ENCODE results near the gene LRRC52. TPM values are rescaled to one million over a fixed set of nuclear protein-coding genes. Genes with fewer than 3 reads are reported as not detected.
A peak's percentile ranks its signal among the peaks of the same experiment; 100 is the strongest.

LRRC52 gene
- total and polyA plus RNA-seq, 2 of the 13 experiments (the other 11 are each of a cell fraction or from before 2014, with no cell fraction given): not detected

DNA sequence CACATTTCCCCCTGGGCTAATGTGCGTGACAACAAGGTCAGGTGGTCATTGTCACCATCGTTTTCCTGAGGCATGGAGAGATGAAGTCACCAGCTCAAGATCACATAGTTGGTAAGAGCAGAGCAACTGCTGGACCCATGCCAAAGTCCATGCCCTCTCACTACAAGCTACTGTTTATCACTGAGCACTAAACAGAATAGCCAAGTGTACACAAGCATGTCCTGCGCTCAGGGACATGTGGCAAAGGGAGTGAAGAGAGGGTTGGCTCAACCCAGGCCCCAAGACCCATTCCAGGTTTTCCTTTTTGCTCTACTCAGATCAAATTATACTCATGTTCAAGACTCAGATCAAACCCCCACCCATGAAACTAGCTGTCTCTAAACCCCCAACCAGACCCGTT lies 20.8 kb downstream of the LRRC52 start:
- peaks cover 1 to 6% of the 10 kb centered on the region in 2 experiments; a peak in 3 of 5 replicates for H3K27me3 ChIP-seq (ENCODE audit: control insufficient read depth in 1 of 2, insufficient read depth in 2 of 2, low read length in 2 of 2)

More for the DNA sequence above, 20.8 kb downstream of the LRRC52 start:
- no peak; the same call in 2 of the 3 replicates for ATAC-seq
- no peaks in the 10 kb centered on the region for H3K9me3 ChIP-seq (ENCODE audit: low read length)
- no peak overlapping the region for H3K4me3 ChIP-seq (replicated peaks in 1 of 3; ENCODE audit: insufficient read depth in 1 of 3, low read depth in 2 of 3, low read length in 3 of 3)
- no peaks in the 10 kb centered on the region for H3K36me3 ChIP-seq (replicated peaks in 1 of 2; ENCODE audit: control insufficient read depth in 1 of 2, insufficient read depth in 2 of 2, low read length in 2 of 2)
- DNase-seq (ENCODE audit: low spot score): no peak
- H3K4me1 ChIP-seq (ENCODE audit: insufficient read depth, low read length): no peaks in the 10 kb centered on the region
- intact Hi-C loops (cut with micrococcal nuclease; ENCODE audit: unreplicated experiment): no loop called here
- CTCF ChIA-PET (ENCODE audit: low intra/inter-chr PET ratio, low total read pairs): no interaction called here
- FAIRE-seq: no peak
- 29% methylated on average over 3 of the region's 4 CpGs for WGBS (ENCODE audit: low lambda C conversion rate)
- H3K9ac ChIP-seq (ENCODE audit: insufficient read depth, low read depth, low read length): no peak overlapping the region
- no peak overlapping the region for H3K27ac ChIP-seq (ENCODE audit: extremely low read length, insufficient read depth, low read length)
- no peak overlapping the region for H2AFZ ChIP-seq (ENCODE audit: low read length)
- no peaks in the 10 kb centered on the region for H3K79me2 ChIP-seq (ENCODE audit: insufficient read depth, low read length)
- H4K20me1 ChIP-seq (ENCODE audit: insufficient read depth, low read length): no peaks in the 10 kb centered on the region
- in situ Hi-C loops (cut with HindIII; ENCODE audit: extremely low pct_ligation_motif_present, low pct_unique_long_range_greater_than_20kb): no loop called here
- no peak overlapping the region for H3K4me2 ChIP-seq (ENCODE audit: low read depth, low read length)
- no TSS peak for BruUV-seq (replicated peaks)
- POLR2A ChIA-PET: no interaction called here
- no peak for TF ChIP-seq ZNF563 (CRISPR knock-in tag; IDR thresholded peaks at IDR 0.05)
- TF ChIP-seq PRDM15 (CRISPR knock-in tag; IDR thresholded peaks at IDR 0.05): peak; percentile 89

All from HepG2 (cell line).